ENCODE measurements around the gene UTP4.
"Not testable (repeated sequence)": the region's sequence is repeated elsewhere in the genome, so short reads cannot be mapped to it uniquely, and the experiment has no call there.

Gene UTP4

DNA sequence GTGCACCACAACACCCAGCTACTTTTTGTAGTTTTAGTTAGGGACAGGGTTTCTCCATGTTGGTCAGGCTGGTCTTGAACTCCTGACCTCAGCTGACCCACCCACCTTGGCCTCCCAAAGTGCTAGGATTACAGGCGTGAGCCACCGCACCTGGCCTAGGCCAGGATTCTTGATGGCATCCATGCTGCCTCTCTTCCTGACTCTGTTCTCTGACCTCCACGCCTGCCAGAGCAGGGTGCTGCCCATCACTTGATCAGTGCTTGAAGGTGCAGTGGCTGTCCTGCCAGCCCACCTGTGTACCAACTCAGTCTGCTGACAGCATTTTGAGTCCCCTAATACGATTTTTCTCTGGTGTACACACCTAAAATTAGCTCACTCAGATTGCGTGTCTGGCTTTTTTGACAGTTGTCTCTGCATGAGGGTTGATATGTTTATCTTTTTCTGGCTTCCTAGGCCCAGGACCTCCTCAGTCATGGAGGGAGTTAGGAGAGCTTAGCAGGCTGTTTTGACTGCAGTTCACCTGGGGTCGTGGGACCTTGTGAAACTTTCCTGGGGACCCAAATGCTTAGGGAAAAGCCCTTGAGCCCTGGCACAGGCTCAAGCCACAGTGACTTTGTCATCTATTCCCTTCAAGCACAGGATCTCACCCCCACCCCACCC, 21.1 kb upstream of the UTP4 start:
- DNase-seq: no peak

DNA sequence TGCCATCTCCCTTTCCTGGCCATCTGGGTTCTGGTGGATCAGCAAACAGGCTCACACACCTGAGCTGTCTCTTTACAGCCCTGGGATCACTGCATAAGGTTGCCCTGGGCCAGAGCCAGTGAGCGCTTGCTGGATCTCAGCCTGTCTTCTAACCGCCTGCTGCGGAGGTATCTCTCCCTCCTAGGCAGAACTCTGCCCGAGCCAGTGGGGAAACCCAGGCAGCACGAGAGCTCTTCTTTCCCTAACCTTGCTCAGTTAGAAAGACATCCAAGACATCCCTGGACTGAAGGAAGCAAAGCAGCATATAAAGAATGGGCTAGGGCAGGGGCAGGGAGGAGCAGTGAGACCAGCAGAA, 20.6 kb upstream of the UTP4 start:
- no peak for DNase-seq

GRCh38 chr16:69112285-69113129, 19.9 kb upstream of the UTP4 start:
- DNase-seq: peak; percentile 18

GRCh38 chr16:69113216-69113615, 19.2 kb upstream of the UTP4 start:
- DNase-seq: no peak

DNA sequence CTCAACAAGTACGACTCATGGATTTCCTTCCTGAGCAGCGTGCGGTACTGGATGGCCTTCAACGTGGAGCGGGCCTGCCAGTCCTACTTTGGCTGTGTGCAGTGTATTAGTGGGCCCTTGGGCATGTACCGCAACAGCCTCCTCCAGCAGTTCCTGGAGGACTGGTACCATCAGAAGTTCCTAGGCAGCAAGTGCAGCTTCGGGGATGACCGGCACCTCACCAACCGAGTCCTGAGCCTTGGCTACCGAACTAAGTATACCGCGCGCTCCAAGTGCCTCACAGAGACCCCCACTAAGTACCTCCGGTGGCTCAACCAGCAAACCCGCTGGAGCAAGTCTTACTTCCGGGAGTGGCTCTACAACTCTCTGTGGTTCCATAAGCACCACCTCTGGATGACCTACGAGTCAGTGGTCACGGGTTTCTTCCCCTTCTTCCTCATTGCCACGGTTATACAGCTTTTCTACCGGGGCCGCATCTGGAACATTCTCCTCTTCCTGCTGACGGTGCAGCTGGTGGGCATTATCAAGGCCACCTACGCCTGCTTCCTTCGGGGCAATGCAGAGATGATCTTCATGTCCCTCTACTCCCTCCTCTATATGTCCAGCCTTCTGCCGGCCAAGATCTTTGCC, 18.0 kb upstream of the UTP4 start:
- DNase-seq: no peak

- DNase-seq: no peak
Measured at GRCh38 chr16:69114976-69115355, 17.5 kb upstream of the UTP4 start.

- DNase-seq: no peak
Measured at GRCh38 chr16:69115361-69115760, 17.1 kb upstream of the UTP4 start.

DNA sequence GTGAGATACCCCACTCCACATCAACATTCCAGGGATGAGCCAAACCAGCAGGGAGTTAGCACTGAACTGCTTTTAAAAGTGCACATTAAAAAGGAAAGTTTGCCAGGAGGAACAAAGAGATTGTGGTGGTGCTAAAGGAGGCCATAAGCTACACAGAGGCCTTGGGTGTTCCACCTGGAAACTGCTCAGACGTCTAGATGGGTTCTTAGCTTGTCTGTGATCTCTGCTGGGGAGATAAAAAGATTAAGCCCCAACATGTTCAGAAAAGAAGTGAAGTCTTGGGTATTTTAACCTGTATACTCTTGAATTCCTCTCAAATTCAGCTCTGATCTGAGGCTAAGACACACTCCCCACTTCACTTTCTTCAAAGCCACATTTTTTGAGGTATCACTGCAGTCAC, 16.6 kb upstream of the UTP4 start:
- DNase-seq: no peak

DNA sequence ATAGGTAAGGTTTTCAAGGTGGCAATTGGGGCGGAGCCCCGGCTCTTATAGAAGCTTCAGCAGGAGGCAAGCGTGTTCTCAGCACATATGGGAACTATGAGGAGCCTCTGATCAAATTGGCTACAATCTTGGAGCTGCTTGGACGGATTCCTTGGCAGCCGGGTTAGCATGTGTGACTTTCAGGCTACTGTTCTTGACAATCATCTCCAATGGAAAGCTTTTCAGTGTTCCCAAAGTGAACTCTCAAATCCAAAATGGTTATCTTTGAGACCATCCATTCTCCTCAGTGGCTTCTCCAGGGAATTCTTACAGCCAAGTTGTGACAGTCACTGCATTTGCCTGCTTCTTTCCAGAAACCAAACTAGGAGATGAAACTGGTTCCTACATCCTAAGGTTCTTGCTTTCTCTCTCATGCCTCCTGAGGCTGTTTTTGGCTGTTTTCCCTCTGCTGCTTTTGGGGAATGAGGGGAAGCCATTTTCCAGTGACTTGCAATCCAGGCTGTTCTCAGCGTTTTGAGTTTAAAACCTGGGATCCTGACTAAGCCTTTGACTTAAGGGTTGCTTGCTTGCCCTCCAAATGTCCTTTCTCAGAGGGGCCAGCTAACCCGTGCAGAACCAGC, 16.1 kb upstream of the UTP4 start:
- no peak for DNase-seq

GRCh38 chr16:69116906-69117305, 15.5 kb upstream of the UTP4 start:
- DNase-seq: no peak

DNA sequence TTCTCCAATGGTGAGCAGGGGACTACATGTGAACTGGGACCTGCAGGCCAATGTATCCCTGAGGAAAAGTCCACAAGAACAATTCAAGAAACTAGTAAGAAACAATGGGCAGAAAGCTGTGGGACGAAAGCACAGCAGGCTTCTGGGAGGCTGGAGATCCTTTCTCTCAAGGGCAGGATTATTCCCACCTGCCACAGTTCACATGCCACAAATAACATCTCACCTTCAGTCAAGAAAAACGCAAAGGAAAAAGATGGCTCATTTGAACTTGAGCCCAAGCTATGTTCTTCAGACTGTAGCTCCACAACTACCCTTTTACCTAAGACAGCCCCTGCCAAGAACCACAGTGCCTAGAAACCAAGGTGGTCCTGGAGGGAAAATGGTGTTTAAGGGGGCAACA, 14.0 kb upstream of the UTP4 start:
- no peak for DNase-seq

DNA sequence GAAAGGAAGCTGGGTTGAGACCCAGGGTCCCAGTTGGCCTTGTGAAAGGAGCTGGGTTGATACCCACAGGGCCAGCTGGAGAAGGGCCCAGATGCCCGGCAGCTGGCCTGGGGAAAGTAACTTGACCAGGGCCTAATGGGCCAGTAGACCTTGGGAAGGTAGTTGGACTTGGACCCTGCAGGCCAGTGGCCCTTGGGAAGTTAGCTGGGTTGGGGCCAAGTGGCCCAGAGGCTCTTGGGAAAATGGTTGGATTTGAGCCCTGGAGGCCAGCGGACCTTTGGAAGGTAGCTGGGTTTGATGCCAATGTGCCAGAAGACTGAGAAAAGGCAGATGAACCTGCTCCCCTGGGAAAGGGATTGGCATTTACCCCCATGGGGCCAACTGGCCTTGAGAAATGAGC, 13.5 kb upstream of the UTP4 start:
- no peak for DNase-seq

GRCh38 chr16:69119536-69119935, 12.9 kb upstream of the UTP4 start:
- no peak for DNase-seq

DNA sequence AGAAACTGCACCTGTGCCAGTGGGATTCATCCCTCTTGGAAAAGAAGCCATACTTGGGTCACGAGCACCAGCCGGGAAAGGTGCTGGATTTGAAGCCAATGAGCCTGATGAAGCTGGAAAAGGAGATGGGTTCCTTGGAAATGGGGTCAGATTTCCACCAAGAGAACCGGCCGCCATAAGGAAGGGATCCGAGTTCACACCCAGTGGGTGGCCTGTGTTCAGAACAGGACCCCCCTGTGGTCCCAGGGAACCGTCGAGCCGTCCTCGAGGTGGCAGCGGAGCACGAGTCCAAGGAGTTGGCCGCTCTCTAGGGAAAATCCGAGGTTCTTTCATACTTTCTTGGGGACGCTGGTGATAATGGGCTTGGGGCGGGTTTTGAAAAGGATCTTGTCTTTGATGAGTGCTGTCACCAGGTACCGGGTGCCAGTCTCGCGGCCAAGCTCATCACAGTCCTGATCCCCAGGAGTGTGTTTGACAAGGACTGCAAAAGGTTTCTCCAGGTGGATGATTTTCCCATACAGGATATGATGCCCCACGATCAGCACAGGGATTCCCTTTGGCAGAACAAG, 12.3 kb upstream of the UTP4 start:
- DNase-seq: no peak

GRCh38 chr16:69123910-69124309, 8.5 kb upstream of the UTP4 start:
- peak; percentile 68 for DNase-seq

GRCh38 chr16:69124406-69124805, 8.0 kb upstream of the UTP4 start:
- DNase-seq: not testable (repeated sequence)

- not testable (repeated sequence) for DNase-seq
Measured at GRCh38 chr16:69124961-69125360, 7.5 kb upstream of the UTP4 start.

- no peak for DNase-seq
Measured at GRCh38 chr16:69126221-69126620, 6.2 kb upstream of the UTP4 start.

GRCh38 chr16:69126801-69127200, 5.6 kb upstream of the UTP4 start:
- DNase-seq: not testable (repeated sequence)

DNA sequence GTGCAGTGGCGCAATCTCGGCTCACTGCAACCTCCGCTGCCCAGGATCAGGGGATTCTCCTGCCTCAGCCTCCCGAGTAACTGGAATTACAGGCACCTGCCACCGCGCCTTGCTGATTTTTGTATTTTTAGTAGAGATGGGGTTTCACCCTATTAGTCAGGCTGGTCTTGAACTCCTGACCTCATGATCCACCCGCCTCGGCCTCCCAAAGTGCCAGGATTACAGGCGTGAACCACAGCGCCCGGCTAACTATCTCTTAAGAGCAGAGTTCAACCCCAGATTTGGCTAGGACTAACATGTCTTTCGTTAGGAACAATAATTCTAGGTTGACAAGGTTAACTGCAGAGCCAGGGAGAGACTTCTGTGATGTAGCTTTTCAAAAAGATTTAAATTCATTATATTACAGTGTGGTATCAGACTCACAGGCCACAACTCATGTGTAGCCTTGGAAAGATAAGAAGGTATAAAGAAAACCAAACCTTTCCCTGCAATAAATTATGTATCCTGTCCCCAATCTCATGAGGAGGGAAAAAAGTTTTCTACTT, 4.4 kb upstream of the UTP4 start:
- no peak for DNase-seq

GRCh38 chr16:69130461-69130860, 2.0 kb upstream of the UTP4 start:
- no peak for DNase-seq

DNA sequence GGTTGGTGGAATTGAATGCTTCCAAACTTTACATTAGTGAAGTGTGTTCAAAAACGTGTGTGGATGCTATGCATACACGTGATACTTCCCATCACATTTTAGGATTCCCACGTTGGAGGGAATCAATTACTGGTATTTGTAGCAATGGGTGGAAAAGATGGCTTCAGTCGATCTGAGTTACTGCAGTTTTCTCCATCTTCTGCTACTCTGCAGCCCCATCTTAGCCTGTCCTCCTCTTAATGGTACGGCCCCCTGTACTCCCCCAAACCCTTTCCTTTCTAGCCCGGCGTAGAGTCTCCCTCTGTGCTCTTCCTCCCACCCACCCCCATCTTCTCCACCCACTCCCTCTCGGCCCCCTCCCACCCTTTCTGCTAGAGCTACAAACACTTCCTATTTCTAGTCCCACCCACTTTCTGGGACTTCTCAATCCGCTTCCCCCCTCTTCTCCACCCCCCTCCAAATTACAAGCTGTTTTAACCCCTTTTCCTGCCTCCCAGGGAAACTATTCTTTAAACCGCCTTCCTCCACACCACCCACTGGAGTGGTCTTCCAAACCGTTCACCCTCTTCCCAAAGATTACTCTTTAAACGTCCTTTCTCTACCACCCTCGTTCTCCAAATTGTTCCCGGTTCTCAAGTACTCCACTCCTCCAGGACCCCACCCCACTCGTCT, 1.1 kb upstream of the UTP4 start:
- DNase-seq: peak; percentile 16
